ENCODE data around the gene OSER1. TPM values are rescaled to one million over a fixed set of nuclear protein-coding genes. Genes with fewer than 3 reads are reported as not detected.

The OSER1 gene
- total RNA-seq, 1 experiment from 2014 or later = 50.5 TPM

- TF ChIP-seq EZH2 (IDR thresholded peaks at IDR 0.05; ENCODE audit: borderline replicate concordance, low read depth, low read length, poor library complexity, severe bottlenecking) = no peak
- no peak for TF ChIP-seq CTCF (conservative IDR thresholded peaks at IDR 0.05; ENCODE audit: low read depth, low read length)
- POLR2A ChIA-PET (ENCODE audit: low non-redundant PET) = no interaction called here
- no peak for DNase-seq (ENCODE audit: low spot score)
- no peaks in the 10 kb centered on the region for H3K27me3 ChIP-seq (replicated peaks; ENCODE audit: insufficient read depth, low read depth, low read length, poor library complexity)
- H3K4me1 ChIP-seq (ENCODE audit: insufficient read depth, low read length, poor library complexity, severe bottlenecking) = peaks cover 9% of the 10 kb centered on the region
- H3K4me3 ChIP-seq (ENCODE audit: low read depth, low read length, poor library complexity, severe bottlenecking) = no peak overlapping the region
- H3K36me3 ChIP-seq (ENCODE audit: insufficient read depth, low read length, poor library complexity, severe bottlenecking) = peaks cover 74% of the 10 kb centered on the region
- no peaks in the 10 kb centered on the region for H3K9me3 ChIP-seq (ENCODE audit: low read depth, low read length, poor library complexity, severe bottlenecking)
- BruUV-seq (replicated peaks) = no TSS peak
- intact Hi-C loops (cut with micrococcal nuclease; ENCODE audit: unreplicated experiment) = no loop called here
- CTCF ChIA-PET = no interaction called here
- H3K27ac ChIP-seq (ENCODE audit: low read depth, low read length, poor library complexity, severe bottlenecking) = no peak overlapping the region
Measured at GRCh38 chr20:44200371-44200770, 10.2 kb downstream of the OSER1 start.

GRCh38 chr20:44199877-44200276 lies 10.7 kb downstream of the OSER1 start:
- POLR2A ChIA-PET (ENCODE audit: low non-redundant PET) = no interaction called here
- CTCF ChIA-PET = no interaction called here
- H3K36me3 ChIP-seq (ENCODE audit: insufficient read depth, low read length, poor library complexity, severe bottlenecking) = peaks cover 69% of the 10 kb centered on the region
- no peaks in the 10 kb centered on the region for H3K27me3 ChIP-seq (replicated peaks; ENCODE audit: insufficient read depth, low read depth, low read length, poor library complexity)
- BruUV-seq (replicated peaks) = no TSS peak
- DNase-seq (ENCODE audit: low spot score) = no peak
- intact Hi-C loops (cut with micrococcal nuclease; ENCODE audit: unreplicated experiment) = no loop called here
- no peaks in the 10 kb centered on the region for H3K9me3 ChIP-seq (ENCODE audit: low read depth, low read length, poor library complexity, severe bottlenecking)
- no peak overlapping the region for H3K27ac ChIP-seq (ENCODE audit: low read depth, low read length, poor library complexity, severe bottlenecking)
- no peak overlapping the region for H3K4me3 ChIP-seq (ENCODE audit: low read depth, low read length, poor library complexity, severe bottlenecking)
- TF ChIP-seq EZH2 (IDR thresholded peaks at IDR 0.05; ENCODE audit: borderline replicate concordance, low read depth, low read length, poor library complexity, severe bottlenecking) (no peak), CTCF (conservative IDR thresholded peaks at IDR 0.05; ENCODE audit: low read depth, low read length) (no peak)
- peaks cover 9% of the 10 kb centered on the region for H3K4me1 ChIP-seq (ENCODE audit: insufficient read depth, low read length, poor library complexity, severe bottlenecking)

- ChIA-PET POLR2A (ENCODE audit: low non-redundant PET) (no interaction called here), CTCF (no interaction called here)
- intact Hi-C loops (cut with micrococcal nuclease; ENCODE audit: unreplicated experiment) = no loop called here
- H3K36me3 ChIP-seq (ENCODE audit: insufficient read depth, low read length, poor library complexity, severe bottlenecking) = peaks cover 66% of the 10 kb centered on the region
- H3K4me3 ChIP-seq (ENCODE audit: low read depth, low read length, poor library complexity, severe bottlenecking) = no peak overlapping the region
- no TSS peak for BruUV-seq (replicated peaks)
- H3K9me3 ChIP-seq (ENCODE audit: low read depth, low read length, poor library complexity, severe bottlenecking) = no peaks in the 10 kb centered on the region
- H3K27me3 ChIP-seq (replicated peaks; ENCODE audit: insufficient read depth, low read depth, low read length, poor library complexity) = no peaks in the 10 kb centered on the region
- no peak overlapping the region for H3K27ac ChIP-seq (ENCODE audit: low read depth, low read length, poor library complexity, severe bottlenecking)
- TF ChIP-seq EZH2 (IDR thresholded peaks at IDR 0.05; ENCODE audit: borderline replicate concordance, low read depth, low read length, poor library complexity, severe bottlenecking) (no peak), CTCF (conservative IDR thresholded peaks at IDR 0.05; ENCODE audit: low read depth, low read length) (no peak)
- peaks cover 2% of the 10 kb centered on the region for H3K4me1 ChIP-seq (ENCODE audit: insufficient read depth, low read length, poor library complexity, severe bottlenecking)
- no peak for DNase-seq (ENCODE audit: low spot score)
Measured at GRCh38 chr20:44198872-44199271, 11.7 kb downstream of the OSER1 start.

Data from A673 (cell line).